GM18511 (cell line): ENCODE data around the gene PRM2.

Source experiments
- ATAC-seq: cut with Tn5 transposase; IDR thresholded peaks from one replicate; pipeline ENCODE4 v1.9.1; 2021; ENCODE audit warnings: mild to moderate bottlenecking, moderate library complexity; ENCODE audit not compliant: unreplicated experiment

PRM2 gene, protein sequence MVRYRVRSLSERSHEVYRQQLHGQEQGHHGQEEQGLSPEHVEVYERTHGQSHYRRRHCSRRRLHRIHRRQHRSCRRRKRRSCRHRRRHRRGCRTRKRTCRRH

DNA sequence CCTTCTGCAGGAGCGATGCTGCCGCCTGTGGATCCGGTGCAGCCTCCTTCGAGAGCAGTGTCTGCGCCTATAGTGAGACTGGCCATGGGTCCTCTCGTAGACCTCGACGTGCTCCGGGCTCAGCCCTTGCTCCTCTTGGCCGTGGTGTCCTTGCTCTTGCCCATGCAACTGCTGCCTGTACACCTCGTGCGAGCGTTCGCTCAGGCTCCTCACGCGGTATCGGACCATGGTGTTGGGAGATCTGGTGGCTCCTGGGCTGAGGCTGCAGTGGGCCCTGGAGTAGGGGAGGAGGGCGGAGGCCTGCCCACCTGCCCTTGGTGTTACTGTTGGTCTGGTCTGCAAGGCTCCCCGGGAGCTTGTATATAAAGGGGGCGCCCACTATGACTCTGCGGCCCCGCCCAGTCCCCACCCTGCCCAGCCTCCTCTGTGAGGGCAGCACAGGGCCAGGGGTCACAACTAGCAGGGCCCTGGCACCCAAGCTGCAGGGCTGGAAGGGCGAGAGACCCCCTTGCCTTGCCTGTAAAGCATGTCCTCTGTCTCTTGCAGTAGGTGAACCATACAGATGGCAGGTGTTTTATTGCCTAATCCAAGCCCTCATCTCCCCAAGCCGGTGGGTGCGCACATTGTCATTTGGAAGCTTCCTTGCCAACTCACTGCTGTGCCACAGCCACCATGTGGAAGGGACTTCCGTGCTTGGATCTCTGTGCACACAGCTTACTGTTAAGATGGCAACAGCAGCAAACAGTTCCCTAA, at the start of gene PRM2:
Gene PRM2, minus strand, starts transcription at position 338 of the 753 bp plus-strand sequence. Its CDS starts 110 bp downstream, at position 228.
- ATAC-seq = no peak

DNA sequence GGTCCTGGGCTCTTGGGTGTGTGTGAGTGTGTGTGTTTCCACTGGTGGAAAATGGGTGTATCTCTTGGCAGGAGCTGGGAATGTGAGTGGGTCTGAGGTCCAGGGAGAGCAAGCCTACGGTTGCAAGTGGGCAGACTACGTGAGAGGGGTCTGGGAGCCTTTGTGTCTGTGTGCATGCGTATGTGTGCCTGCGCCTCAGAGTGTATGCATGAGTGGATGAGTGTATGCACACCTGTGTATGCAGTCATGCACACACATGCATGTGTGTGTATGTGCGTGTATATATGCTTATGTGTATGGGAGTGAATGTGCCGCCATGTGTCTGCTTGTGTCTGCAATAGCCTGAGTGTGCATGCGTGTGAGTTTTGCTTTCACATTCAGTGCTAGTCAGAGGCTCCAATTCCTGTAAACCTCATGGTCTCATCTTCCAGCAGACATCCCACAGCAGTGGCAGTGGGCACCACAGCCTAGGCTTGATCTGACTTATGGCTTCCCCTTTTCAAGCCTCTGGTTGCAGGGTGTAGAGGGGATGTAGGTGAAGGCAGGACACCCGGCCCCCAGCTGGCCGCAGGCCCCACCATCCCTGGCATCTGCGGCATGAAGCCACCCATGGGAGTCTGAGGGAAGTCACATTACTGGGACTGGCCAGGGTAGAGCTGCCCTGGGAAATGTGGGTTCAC, 49.3 kb upstream of the PRM2 start:
- no peak for ATAC-seq

DNA sequence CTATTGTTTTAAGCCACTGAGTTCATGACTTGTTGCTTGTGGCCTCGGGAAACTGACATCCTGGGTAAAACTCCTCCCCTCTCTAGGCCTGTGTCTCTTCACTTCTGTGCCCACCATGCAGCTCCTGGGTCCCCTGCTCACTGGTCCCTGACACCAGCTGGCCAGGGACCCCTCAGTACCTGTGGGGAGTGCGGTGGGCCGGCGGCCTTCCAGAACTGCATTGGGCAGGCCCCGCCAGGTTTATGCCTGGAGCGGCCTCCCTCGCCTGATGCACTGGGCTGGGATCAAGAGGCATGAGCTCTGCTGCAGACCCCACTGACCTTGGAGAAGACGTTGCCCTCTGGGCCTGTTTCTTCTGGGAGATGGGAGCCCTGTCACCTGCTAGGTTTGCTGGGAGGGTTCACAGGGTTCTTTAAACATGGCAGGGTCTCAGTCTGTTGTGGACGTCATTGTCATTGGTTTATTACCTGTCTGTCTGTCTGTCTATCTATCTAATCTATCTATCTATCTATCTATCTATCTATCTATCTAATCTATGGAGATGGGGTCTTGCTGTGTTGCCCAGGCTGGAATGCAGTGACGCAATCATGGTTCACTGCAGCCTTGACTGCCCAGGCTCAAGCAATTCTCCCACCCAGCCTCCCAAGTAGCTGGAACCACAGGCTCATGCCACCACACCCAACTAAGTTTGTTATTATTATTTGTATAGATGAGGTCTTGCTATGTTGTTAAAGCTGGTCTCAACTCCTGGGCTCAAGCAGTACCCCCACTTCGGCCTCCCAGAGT, 47.5 kb upstream of the PRM2 start:
- ATAC-seq = no peak

DNA sequence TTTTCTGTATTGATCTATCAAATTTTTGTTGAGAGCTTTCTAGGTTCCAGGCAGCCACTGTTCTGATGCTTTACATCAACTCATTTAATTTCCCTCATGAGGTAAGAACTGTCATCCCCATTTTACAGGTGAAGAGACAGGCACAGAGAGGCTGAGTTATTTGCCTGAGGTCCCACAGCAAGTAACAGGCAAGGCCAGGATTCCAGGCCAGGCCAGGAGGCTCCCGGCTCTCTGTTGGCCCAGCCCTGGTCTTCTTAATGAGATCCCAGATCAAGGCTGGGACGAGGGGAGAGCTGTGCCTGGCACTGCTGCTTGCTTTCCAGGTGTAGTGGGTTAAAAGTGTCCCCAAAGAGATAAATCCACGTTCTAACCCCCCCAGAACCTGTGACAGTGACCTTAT, 46.5 kb upstream of the PRM2 start:
- no peak for ATAC-seq

DNA sequence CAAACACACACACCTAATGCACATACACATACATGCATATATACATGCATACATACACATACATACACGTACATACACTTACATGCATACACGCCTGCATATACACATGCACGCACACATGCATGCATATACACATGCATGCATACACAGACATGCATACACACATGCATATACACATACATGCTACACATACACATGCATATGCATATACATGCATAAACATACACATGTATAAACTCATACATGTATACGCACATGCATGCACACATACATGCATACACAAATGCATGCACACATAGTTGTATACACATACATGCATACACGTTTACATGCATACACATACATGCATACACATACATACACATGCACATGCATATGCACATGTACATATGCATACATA, 45.4 kb upstream of the PRM2 start:
- no peak for ATAC-seq

DNA sequence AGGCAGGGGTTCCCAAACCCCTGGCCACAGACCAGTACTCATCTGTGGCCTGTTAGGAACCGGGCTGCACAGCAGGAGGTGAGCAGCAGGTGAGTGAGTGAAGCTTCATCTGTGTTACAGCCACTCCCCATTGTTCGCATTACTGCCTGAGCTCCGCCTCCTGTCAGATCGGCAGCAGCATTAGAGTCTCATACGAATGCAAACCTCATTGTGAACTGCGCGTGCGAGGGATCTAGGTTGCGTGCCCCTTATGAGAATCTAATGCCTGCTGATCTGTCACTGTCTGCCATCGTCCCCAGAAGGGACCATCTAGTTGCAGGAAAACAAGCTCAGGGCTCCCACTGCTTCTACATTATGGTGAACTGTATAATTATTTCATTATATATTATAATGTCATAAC, 43.9 kb upstream of the PRM2 start:
- ATAC-seq = no peak

DNA sequence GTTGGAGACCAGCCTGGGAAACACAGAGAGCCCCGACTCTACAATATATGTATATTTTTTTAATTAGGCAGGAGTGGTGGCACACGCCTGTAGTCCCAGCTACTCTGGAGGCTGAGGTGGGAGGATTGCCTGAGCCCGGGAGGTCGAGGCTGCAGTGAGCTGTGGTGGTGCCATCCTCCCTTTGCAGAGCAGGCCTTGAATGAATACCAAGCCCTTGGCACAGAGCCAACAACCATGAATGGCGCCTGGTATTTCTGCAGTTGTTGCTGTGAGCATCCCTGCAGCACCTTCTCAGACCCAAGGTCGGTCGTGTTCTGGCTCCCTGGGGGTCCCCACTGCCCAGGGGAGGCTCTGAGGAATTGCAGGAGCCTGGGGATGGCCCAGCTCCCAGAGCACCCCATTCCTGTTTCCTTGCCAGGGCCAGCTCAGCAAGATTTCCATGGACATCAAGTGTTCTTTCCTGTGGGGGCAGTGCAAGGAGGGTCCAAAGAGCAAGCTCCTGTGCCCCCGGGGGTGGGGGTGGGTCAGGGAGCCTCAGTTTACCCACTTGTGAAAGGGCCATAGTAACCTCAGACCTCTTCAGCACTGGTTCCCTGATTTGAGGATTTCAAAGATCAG, 43.4 kb upstream of the PRM2 start:
- no peak for ATAC-seq

DNA sequence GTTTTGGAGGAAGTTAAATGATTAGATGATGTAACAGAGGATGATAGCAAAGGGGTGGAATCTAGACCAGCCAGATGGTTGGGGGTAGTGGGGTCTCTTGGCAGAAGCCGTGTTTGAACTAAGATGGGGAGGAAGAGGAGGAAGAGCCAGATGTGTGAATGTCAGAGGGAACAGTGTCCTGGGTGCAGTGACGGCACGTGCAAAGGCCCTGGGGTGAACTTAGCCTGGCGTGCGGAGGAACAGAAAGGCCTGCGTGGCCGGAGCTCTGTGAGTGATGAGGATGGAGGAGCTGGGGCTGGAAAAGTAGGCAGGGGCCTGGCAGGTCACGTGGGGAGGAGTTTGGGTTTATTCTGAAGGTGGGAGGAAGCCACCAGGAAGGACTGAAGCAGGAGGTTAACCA, 42.5 kb upstream of the PRM2 start:
- ATAC-seq = no peak

DNA sequence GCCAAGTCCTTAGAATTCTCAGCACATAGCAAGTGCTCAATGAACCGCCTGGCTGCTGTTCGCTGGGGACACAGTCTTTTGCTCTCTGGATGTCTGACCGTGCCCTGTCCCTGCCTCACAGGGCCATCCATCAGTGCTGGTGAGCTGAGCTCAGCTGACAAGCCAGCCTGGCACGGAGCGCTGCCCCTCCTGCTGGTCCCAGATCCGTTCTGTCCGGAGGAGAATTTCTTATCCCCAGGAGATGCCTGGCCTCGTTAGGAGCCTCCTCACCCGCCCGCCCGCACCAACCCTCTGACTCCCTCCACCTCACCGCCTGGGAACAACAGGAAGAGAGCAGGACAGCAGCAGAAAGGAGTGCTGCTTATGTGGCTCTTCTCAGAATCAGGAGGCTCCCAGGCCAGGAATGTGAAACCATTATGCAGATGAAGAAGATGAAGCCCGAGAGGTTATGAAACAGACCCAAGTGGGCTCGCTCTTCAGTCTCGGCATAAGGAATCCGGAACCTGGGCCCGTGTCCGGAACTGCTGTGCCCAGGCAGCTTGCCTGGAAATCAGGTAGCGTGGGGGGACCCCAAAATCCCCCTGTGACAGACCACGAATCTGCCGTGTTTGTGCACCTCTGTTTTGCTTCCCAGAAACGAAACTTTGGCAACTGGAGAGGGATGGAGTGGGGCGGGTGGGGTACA, 40.2 kb upstream of the PRM2 start:
- ATAC-seq = no peak

DNA sequence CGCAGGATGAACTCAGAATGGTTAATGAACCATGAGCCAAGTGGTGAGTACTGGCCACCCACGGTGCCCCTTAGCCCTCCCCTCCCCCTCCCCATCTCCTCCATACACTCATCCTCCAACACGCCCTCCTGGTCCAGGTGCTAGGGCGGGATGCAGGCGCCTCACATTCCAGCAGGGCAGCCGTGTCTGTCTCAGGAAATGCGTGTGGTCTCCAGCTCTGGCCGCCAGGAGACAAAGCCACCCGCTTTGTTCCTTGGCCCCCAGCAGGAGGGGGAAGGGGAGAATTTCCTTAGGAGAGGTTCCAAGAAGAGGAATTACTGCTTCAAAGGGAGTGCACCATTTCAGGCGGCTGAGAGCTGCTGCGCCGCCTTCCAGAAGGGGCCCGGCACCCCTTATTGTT, 39.2 kb upstream of the PRM2 start:
- no peak for ATAC-seq

- ATAC-seq = no peak
These were observed 38.1 kb upstream of the PRM2 start for GRCh38 chr16:11314309-11314894.

- ATAC-seq = no peak
These were observed 37.4 kb upstream of the PRM2 start for GRCh38 chr16:11313493-11314308.

DNA sequence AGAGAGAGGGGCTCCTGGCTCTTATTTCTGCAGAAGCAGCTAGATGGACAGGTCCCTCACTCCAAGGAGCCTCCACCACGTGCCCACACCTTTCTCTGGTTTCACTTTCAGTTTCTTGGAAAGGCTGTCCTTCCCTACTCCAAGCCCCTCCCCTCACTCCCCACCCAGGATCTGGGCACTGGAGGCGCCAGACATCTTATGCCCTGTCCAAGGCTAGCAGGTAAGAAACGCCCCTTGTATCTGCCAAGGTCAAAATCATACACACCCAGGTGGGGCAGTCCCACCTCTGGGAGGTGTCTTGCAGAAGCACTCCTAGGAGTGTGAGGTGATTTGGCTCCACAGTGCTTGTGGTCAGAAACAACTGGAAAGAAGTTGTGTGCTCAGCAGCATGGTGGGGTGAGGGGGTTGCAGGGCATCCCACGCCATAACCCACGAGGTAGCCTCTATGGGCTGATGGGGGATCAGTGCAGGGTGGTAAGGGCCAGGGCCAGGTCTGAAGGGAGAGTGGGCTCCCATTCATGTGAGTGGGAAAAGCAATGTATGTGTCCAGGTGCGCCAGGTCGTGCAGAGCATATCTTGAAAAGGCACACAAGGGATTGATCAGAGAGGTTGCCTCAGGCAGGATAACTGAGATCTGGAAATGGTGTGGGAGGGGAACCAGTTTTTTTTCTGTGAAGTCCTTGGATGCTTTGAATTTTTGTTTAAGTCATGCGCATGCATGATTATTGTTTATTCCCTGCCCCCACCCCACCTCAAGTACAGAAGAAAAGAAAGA, 36.6 kb upstream of the PRM2 start:
- no peak for ATAC-seq

GRCh38 chr16:11310997-11311561, 34.8 kb upstream of the PRM2 start:
- peak; percentile 34 for ATAC-seq

- ATAC-seq = no peak
These were observed 34.3 kb upstream of the PRM2 start for GRCh38 chr16:11310634-11310977.

DNA sequence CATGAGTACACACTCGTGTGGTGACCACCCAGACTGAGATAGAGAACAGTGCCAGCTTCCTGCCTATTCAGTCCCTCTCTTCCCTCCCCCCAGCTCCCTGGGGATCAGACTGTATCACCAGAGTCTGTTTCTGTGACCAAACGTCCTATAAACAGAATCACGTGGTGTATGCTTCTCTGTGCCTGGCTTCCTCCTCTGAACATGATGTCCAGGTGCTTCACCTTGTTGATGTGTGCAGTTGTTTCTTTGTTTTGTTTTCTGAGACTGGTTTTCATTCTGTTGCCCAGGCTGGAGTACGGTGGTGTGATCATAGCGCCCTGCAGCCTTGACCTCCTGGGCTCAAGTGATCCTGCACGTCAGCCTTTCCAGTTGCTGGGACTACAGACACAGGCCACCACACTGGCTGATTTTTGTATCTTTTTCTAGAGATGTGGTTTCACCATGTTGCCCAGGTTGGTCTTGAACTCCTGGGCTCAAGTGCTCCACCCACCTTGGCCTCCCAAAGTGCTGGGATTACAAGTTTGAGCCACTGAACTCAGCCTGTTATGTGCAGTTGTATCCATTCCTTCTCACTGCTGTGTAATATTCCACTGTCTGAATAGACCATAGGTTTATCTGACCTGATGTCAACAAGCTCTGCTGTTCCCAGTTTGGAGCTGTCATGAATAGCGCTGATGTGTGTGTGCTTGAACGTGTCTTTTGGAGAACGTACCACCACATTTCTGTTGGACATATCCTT, 33.8 kb upstream of the PRM2 start:
- peak; percentile 50 for ATAC-seq

DNA sequence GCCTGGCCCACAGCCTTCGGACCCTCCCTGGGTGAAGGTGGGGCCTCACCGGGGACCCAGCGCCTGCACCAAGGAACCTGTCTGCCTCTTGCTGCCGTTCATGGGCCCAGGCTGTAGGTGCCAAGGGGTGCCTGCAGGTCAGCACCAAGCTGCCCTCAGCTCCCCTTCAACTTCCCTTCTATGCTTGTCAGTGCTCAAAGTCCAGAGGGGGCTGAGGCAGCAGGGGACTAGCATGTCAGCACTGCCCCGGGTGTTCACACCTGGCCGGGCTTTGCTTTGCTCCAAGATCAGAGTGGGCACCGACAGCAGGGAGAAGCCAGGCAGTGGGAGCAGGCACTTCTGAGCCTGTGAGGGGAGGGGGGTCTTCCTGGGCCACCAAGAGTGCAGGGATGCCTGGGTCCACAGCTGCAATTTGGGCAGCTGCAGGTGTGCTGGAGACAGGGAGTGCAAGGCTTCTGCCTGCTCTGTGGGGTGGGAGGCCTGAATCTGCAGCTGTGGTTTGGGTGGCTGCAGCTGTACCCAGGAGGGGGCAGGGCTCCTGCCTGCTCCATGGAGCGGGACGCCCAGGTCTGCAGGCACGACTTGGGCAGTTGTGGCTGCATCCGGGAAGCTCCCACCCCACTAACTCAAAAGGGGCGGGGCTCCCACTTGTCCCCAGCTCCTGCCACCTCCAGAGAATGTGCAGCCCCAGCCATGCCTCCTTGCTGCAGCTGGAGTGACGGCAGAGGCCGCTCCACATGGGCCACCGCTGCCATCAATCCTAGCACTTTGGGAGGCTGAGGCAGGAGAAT, 32.4 kb upstream of the PRM2 start:
- peak; percentile 41 for ATAC-seq
